H9 (cell line): Measurements from ENCODE around the gene PREX1. TPM values are rescaled to one million over a fixed set of nuclear protein-coding genes. Genes with fewer than 3 reads are reported as not detected.

ENCODE experiments used
- DNase-seq: peaks from one replicate; pipeline ENCODE4 v3.0.0-alpha.2; 2017
- H2AFZ ChIP-seq: one replicate; pipeline ENCODE4 v1.6.1; 2013; ENCODE audit warnings: mild to moderate bottlenecking, low read length, control low read depth, moderate library complexity
- H2AK5ac ChIP-seq: 2 replicates; pipeline ENCODE4 v1.6.1; 2013; ENCODE audit warnings: low read length, control low read depth, mixed read lengths; ENCODE audit not compliant: insufficient read length
- H2BK120ac ChIP-seq: one replicate; pipeline ENCODE4 v1.6.1; 2013; ENCODE audit warnings: low read depth, mild to moderate bottlenecking, low read length, control low read depth, inconsistent platforms; ENCODE audit not compliant: poor library complexity, severe bottlenecking
- H2BK12ac ChIP-seq: 2 replicates; pipeline ENCODE4 v1.6.1; 2013; ENCODE audit warnings: low read length, control low read depth, mixed read lengths, low read depth; ENCODE audit not compliant: insufficient read length
- H2BK15ac ChIP-seq: 2 replicates; pipeline ENCODE4 v1.6.1; 2013; ENCODE audit warnings: low read depth, low read length, control low read depth
- H2BK20ac ChIP-seq: one replicate; pipeline ENCODE4 v1.6.1; 2013; ENCODE audit warnings: low read depth, mild to moderate bottlenecking, low read length, control low read depth, inconsistent platforms; ENCODE audit not compliant: poor library complexity, severe bottlenecking
- H2BK5ac ChIP-seq: 2 replicates; pipeline ENCODE4 v1.6.1; 2013; ENCODE audit warnings: low read length, control low read depth, mixed read lengths; ENCODE audit not compliant: insufficient read length
- H3K14ac ChIP-seq: 2 replicates; pipeline ENCODE4 v1.6.1; 2013; ENCODE audit warnings: low read length, control low read depth; ENCODE audit not compliant: insufficient read depth
- H3K18ac ChIP-seq: 2 replicates; pipeline ENCODE4 v1.6.1; 2013; ENCODE audit warnings: low read depth, mild to moderate bottlenecking, mixed read lengths, low read length, control low read depth; ENCODE audit not compliant: insufficient read length
- H3K23ac ChIP-seq: 2 replicates; pipeline ENCODE4 v1.6.1; 2013; ENCODE audit warnings: low read length, control low read depth, mixed read lengths, low read depth; ENCODE audit not compliant: insufficient read length
- H3K23me2 ChIP-seq: 2 replicates; pipeline ENCODE4 v1.6.1; 2013; ENCODE audit warnings: low read depth, mild to moderate bottlenecking, mixed read lengths, low read length, control low read depth; ENCODE audit not compliant: insufficient read length, poor library complexity, severe bottlenecking
- H3K27ac ChIP-seq: 2 replicates; pipeline ENCODE4 v1.5.1; 2013; ENCODE audit warnings: low read length, control low read depth, mixed read lengths, low read depth; ENCODE audit not compliant: insufficient read length
- H3K27me3 ChIP-seq: 2 replicates; pipeline ENCODE4 v1.6.1; 2013; ENCODE audit warnings: low read length, control low read depth, inconsistent platforms; ENCODE audit not compliant: insufficient read depth
- H3K4ac ChIP-seq: 2 replicates; pipeline ENCODE4 v1.6.1; 2013; ENCODE audit warnings: low read depth, mild to moderate bottlenecking, control low read depth, inconsistent platforms, low read length, moderate library complexity
- H3K4me1 ChIP-seq: 2 replicates; pipeline ENCODE4 v1.6.1; 2013; ENCODE audit warnings: low read length, control low read depth, inconsistent platforms; ENCODE audit not compliant: insufficient read depth
- H3K4me2 ChIP-seq: 2 replicates; pipeline ENCODE4 v1.6.1; 2013; ENCODE audit warnings: low read length, control low read depth, mixed read lengths; ENCODE audit not compliant: insufficient read length, insufficient read depth
- H3K56ac ChIP-seq: 2 replicates; pipeline ENCODE4 v1.6.1; 2013; ENCODE audit warnings: low read depth, mild to moderate bottlenecking, mixed read lengths, low read length, control low read depth; ENCODE audit not compliant: insufficient read length
- H3K79me1 ChIP-seq: 2 replicates; pipeline ENCODE4 v1.6.1; 2013; ENCODE audit warnings: low read depth, mild to moderate bottlenecking, moderate library complexity, low read length, control low read depth, inconsistent platforms; ENCODE audit not compliant: insufficient read depth, poor library complexity, severe bottlenecking
- H3K79me2 ChIP-seq: 2 replicates; pipeline ENCODE4 v1.6.1; 2013; ENCODE audit warnings: low read length, control low read depth, inconsistent platforms; ENCODE audit not compliant: insufficient read depth
- H3K9ac ChIP-seq: 2 replicates; pipeline ENCODE4 v1.6.1; 2013; ENCODE audit warnings: low read length, control low read depth, mixed read lengths; ENCODE audit not compliant: insufficient read length; ENCODE audit errors: extremely low read depth
- H3K9me3 ChIP-seq: one replicate; pipeline ENCODE4 v1.6.1; 2013; ENCODE audit warnings: low read depth, low read length, inconsistent platforms; ENCODE audit not compliant: control insufficient read depth
- H3T11ph ChIP-seq: one replicate; pipeline ENCODE4 v1.6.1; 2013; ENCODE audit warnings: mild to moderate bottlenecking, low read length, control low read depth, inconsistent platforms
- H4K20me1 ChIP-seq: one replicate; pipeline ENCODE4 v1.6.1; 2013; ENCODE audit not compliant: control insufficient read depth, insufficient read length, insufficient read depth
- H4K5ac ChIP-seq: 2 replicates; pipeline ENCODE4 v1.6.1; 2013; ENCODE audit warnings: low read depth, mild to moderate bottlenecking, mixed read lengths, low read length, control low read depth; ENCODE audit not compliant: insufficient read length
- H4K8ac ChIP-seq: replicated peaks from 2 replicates; pipeline ENCODE4 v1.6.1; 2013; ENCODE audit warnings: low read length, control low read depth, mixed read lengths, low read depth; ENCODE audit not compliant: insufficient read length
- H4K91ac ChIP-seq: 2 replicates; pipeline ENCODE4 v1.6.1; 2013; ENCODE audit warnings: low read depth, mild to moderate bottlenecking, moderate library complexity, mixed read lengths, low read length, control low read depth; ENCODE audit not compliant: insufficient read length
- H3K27ac Mint-ChIP-seq, 3 experiments: 2 replicates in 2 of 3; 3 replicates in 1 of 3; pipeline ENCODE4 v1.8.0; 2020 to 2021; ENCODE audit warnings: mixed read lengths in 3 of 3, mild to moderate bottlenecking in 1 of 3, moderate library complexity in 1 of 3
- H3K27me3 Mint-ChIP-seq: 2 replicates; pipeline ENCODE4 v1.8.0; 2021; ENCODE audit warnings: low read depth, mild to moderate bottlenecking, moderate library complexity, mixed read lengths
- H3K36me3 Mint-ChIP-seq, 3 experiments: 2 replicates in 2 of 3; 3 replicates in 1 of 3; pipeline ENCODE4 v1.8.0; 2020 to 2021; ENCODE audit warnings: low read depth in 3 of 3, mixed read lengths in 3 of 3; ENCODE audit not compliant: insufficient read depth in 1 of 3
- H3K4me1 Mint-ChIP-seq, 2 experiments: 2 replicates each; pipeline ENCODE4 v1.8.0; 2020; ENCODE audit warnings: mixed read lengths in 2 of 2
- H3K4me3 Mint-ChIP-seq, 2 experiments: 2 replicates in 1 of 2; 3 replicates in 1 of 2; pipeline ENCODE4 v1.8.0; 2020 to 2021; ENCODE audit warnings: mild to moderate bottlenecking in 2 of 2, mixed read lengths in 2 of 2, moderate library complexity in 1 of 2
- H3K9me3 Mint-ChIP-seq, 2 experiments: 2 replicates in 1 of 2; 3 replicates in 1 of 2; pipeline ENCODE4 v1.8.0; 2020; ENCODE audit warnings: mild to moderate bottlenecking in 2 of 2, mixed read lengths in 2 of 2, moderate library complexity in 1 of 2
- WGBS: extraction: QIAGEN DNeasy Blood & Tissue Kit; methylation state at CpG from one replicate; pipeline ENCODE4 v1.1.7; 2013; ENCODE audit warnings: missing lambda C conversion rate, low lambda C conversion rate, mixed read lengths; ENCODE audit not compliant: insufficient read length; ENCODE audit errors: extremely low coverage; 5-methylcytosine and 5-hydroxymethylcytosine counted together
- total RNA-seq: library from RNA; stranded (reverse); gene quantifications from 2 replicates; pipeline ENCODE4 v1.2.1, GENCODE V29; 2021
- TF ChIP-seq, protein P1 (sequence below): fragments of 200-600 bp; sonication (generic); conservative IDR thresholded peaks from 3 replicates; pipeline ENCODE4 v1.8.0; 2021; ENCODE audit warnings: antibody characterized with exemption, mild to moderate bottlenecking

PREX1 gene
- total RNA-seq, 1 experiment from 2014 or later: 6.6 TPM

DNA sequence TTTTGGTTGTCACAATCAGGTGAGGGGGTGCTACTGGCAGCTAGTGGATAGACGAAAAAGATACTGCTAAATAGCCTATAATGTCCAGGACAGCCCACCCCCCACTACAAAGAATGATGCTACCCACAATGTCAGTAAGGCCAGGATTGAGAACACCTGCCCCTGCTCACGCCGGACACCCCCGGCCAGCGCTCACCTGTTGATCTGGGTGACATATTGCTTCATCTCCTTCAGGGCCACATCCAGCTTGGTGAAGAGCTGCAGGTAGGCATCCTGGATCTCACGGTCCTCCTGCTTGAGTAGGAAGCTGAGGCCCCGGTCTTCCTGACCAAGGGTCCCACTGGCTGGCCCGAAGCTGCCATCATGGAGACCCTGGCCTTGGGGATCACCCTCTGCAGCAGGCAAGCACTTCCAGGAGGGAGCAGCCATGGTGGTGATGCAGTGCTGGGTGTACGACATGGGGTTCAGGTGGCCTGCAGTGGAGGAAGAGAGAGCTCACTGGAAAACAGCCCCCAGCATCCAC, 178.6 kb downstream of the PREX1 start:
- Histone ChIP-seq H3K9ac (no peak overlapping the region), H3K79me2 (no peaks in the 10 kb centered on the region), H3K4me1 (no peaks in the 10 kb centered on the region), H3K27me3 (no peaks in the 10 kb centered on the region), H3K23ac (no peak overlapping the region), H3K27ac (no peak overlapping the region), H3K18ac (no peak overlapping the region), H2BK20ac (no peak overlapping the region), H3K4me2 (no peak overlapping the region), H4K20me1 (peaks cover 2% of the 10 kb centered on the region), H3T11ph (no peak overlapping the region), H2BK15ac (no peak overlapping the region), H2AK5ac (no peak overlapping the region), H4K8ac (no peak overlapping the region), H3K79me1 (no peaks in the 10 kb centered on the region), H3K23me2 (no peaks in the 10 kb centered on the region), H2BK12ac (no peak overlapping the region), H4K5ac (no peak overlapping the region), H3K9me3 (no peaks in the 10 kb centered on the region), H2BK120ac (no peak overlapping the region), H3K14ac (no peak overlapping the region), H2AFZ (no peak overlapping the region), H3K4ac (no peak overlapping the region), H3K56ac (no peak overlapping the region), H2BK5ac (no peak overlapping the region), H4K91ac (no peak overlapping the region)
- WGBS: no CpG with 5 or more reads among the region's 9 CpGs
- TF ChIP-seq, protein P1, sequence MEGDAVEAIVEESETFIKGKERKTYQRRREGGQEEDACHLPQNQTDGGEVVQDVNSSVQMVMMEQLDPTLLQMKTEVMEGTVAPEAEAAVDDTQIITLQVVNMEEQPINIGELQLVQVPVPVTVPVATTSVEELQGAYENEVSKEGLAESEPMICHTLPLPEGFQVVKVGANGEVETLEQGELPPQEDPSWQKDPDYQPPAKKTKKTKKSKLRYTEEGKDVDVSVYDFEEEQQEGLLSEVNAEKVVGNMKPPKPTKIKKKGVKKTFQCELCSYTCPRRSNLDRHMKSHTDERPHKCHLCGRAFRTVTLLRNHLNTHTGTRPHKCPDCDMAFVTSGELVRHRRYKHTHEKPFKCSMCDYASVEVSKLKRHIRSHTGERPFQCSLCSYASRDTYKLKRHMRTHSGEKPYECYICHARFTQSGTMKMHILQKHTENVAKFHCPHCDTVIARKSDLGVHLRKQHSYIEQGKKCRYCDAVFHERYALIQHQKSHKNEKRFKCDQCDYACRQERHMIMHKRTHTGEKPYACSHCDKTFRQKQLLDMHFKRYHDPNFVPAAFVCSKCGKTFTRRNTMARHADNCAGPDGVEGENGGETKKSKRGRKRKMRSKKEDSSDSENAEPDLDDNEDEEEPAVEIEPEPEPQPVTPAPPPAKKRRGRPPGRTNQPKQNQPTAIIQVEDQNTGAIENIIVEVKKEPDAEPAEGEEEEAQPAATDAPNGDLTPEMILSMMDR: no peak
- H3K4me1 Mint-ChIP-seq: no peaks in the 10 kb centered on the region
- no peak overlapping the region for H3K4me3 Mint-ChIP-seq
- H3K9me3 Mint-ChIP-seq: no peaks in the 10 kb centered on the region
- no peak for DNase-seq
- H3K27ac Mint-ChIP-seq: no peak overlapping the region
- peaks cover 6 to 13% (median 12%) of the 10 kb centered on the region in 3 experiments; a peak in 6 of 7 replicates for H3K36me3 Mint-ChIP-seq
- H3K27me3 Mint-ChIP-seq: no peaks in the 10 kb centered on the region
